ENCODE results near the gene PTBP1. TPM values are rescaled to one million over a fixed set of nuclear protein-coding genes. Genes with fewer than 3 reads are reported as not detected.

PTBP1 gene
- total and polyA plus RNA-seq, 9 of the 15 experiments (the other 6 are each of a cell fraction or from before 2014, with no cell fraction given) = 14.0 to 759 (median 234) TPM

- TF ChIP-seq CEBPG (CRISPR knock-in tag; IDR thresholded peaks at IDR 0.05) (no peak), CEBPG (tag; conservative IDR thresholded peaks at IDR 0.05 in 1 of 2, IDR thresholded peaks at IDR 0.05 in 1 of 2) (no peak), LARP7 (IDR thresholded peaks at IDR 0.05) (0 out of 2 replicates have a peak, but pooled peaks have one; percentile 43), ID3 (CRISPR knock-in tag; IDR thresholded peaks at IDR 0.05) (no peak), ID3 (tag; IDR thresholded peaks at IDR 0.05) (0 out of 2 replicates have a peak, but pooled peaks have one; percentile 37), ZNF3 (CRISPR knock-in tag; IDR thresholded peaks at IDR 0.05) (no peak), SREBF2 (CRISPR knock-in tag; IDR thresholded peaks at IDR 0.05) (no peak), NEUROD1 (IDR thresholded peaks at IDR 0.05; ENCODE audit: borderline replicate concordance, low read depth, low read length, partially characterized antibody) (peak; percentile 16), MAZ (CRISPR knock-in tag; conservative IDR thresholded peaks at IDR 0.05 in 1 of 2, IDR thresholded peaks at IDR 0.05 in 1 of 2) (0 out of 4 replicates have a peak, but pooled peaks of 1 of the 2 experiments have one; percentile 19), MLLT1 (IDR thresholded peaks at IDR 0.05) (no peak; a peak in 1 of 4 replicates), NRF1 (conservative IDR thresholded peaks at IDR 0.05 in 1 of 2, IDR thresholded peaks at IDR 0.05 in 1 of 2) (0 out of 4 replicates have a peak, but pooled peaks of 1 of the 2 experiments have one; percentile 20), POLR2B (IDR thresholded peaks at IDR 0.05; ENCODE audit: low read depth, partially characterized antibody) (peak; percentile 42)
- TF ChIP-seq, protein P1, sequence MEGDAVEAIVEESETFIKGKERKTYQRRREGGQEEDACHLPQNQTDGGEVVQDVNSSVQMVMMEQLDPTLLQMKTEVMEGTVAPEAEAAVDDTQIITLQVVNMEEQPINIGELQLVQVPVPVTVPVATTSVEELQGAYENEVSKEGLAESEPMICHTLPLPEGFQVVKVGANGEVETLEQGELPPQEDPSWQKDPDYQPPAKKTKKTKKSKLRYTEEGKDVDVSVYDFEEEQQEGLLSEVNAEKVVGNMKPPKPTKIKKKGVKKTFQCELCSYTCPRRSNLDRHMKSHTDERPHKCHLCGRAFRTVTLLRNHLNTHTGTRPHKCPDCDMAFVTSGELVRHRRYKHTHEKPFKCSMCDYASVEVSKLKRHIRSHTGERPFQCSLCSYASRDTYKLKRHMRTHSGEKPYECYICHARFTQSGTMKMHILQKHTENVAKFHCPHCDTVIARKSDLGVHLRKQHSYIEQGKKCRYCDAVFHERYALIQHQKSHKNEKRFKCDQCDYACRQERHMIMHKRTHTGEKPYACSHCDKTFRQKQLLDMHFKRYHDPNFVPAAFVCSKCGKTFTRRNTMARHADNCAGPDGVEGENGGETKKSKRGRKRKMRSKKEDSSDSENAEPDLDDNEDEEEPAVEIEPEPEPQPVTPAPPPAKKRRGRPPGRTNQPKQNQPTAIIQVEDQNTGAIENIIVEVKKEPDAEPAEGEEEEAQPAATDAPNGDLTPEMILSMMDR (IDR thresholded peaks at IDR 0.05 in 2 of 3, conservative IDR thresholded peaks at IDR 0.05 in 1 of 3; ENCODE audit: insufficient read depth in 2 of 3, low read depth in 1 of 3, low read length in 3 of 3) = no peak
- TF ChIP-seq, protein P2, sequence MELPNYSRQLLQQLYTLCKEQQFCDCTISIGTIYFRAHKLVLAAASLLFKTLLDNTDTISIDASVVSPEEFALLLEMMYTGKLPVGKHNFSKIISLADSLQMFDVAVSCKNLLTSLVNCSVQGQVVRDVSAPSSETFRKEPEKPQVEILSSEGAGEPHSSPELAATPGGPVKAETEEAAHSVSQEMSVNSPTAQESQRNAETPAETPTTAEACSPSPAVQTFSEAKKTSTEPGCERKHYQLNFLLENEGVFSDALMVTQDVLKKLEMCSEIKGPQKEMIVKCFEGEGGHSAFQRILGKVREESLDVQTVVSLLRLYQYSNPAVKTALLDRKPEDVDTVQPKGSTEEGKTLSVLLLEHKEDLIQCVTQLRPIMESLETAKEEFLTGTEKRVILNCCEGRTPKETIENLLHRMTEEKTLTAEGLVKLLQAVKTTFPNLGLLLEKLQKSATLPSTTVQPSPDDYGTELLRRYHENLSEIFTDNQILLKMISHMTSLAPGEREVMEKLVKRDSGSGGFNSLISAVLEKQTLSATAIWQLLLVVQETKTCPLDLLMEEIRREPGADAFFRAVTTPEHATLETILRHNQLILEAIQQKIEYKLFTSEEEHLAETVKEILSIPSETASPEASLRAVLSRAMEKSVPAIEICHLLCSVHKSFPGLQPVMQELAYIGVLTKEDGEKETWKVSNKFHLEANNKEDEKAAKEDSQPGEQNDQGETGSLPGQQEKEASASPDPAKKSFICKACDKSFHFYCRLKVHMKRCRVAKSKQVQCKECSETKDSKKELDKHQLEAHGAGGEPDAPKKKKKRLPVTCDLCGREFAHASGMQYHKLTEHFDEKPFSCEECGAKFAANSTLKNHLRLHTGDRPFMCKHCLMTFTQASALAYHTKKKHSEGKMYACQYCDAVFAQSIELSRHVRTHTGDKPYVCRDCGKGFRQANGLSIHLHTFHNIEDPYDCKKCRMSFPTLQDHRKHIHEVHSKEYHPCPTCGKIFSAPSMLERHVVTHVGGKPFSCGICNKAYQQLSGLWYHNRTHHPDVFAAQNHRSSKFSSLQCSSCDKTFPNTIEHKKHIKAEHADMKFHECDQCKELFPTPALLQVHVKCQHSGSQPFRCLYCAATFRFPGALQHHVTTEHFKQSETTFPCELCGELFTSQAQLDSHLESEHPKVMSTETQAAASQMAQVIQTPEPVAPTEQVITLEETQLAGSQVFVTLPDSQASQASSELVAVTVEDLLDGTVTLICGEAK (IDR thresholded peaks at IDR 0.05) = 0 out of 2 replicates have a peak, but pooled peaks have one; percentile 49
- TF ChIP-seq, protein P2 (CRISPR knock-in tag; IDR thresholded peaks at IDR 0.05) = no peak
These were observed 6.2 kb upstream of the PTBP1 start (continued) for GRCh38 chr19:791007-791566.

Data from K562 (cell line).